ENCODE results near the gene CLK4.

GRCh38 chr5:178573216-178573615 is 53.6 kb downstream of the CLK4 start:
- no peak for TF ChIP-seq POLR2AphosphoS5 (IDR thresholded peaks at IDR 0.05; ENCODE audit: low read depth, low read length)
- TF ChIP-seq BCL11A (IDR thresholded peaks at IDR 0.05; ENCODE audit: low read depth in 2 of 2, low read length in 2 of 2), result no peak
- no peak for TF ChIP-seq SAP30 (IDR thresholded peaks at IDR 0.05; ENCODE audit: insufficient read depth, insufficient replicate concordance, low read length)
- no peak for TF ChIP-seq ATF3 (IDR thresholded peaks at IDR 0.05; ENCODE audit: insufficient read depth, low read depth, low read length)
- TF ChIP-seq YY1 (IDR thresholded peaks at IDR 0.05; ENCODE audit: low read depth, low read length), result no peak
- TF ChIP-seq EP300 (IDR thresholded peaks at IDR 0.05; ENCODE audit: borderline replicate concordance in 1 of 2, low read depth in 2 of 2, low read length in 2 of 2), result no peak
- no peak for TF ChIP-seq CTCF (IDR thresholded peaks at IDR 0.05; ENCODE audit: control extremely low read depth in 1 of 3, insufficient read depth in 1 of 3, low read depth in 1 of 3, low read length in 3 of 3)
- TF ChIP-seq TBP (IDR thresholded peaks at IDR 0.05; ENCODE audit: low read depth, low read length), result no peak
- no peak for TF ChIP-seq POLR2A (IDR thresholded peaks at IDR 0.05; ENCODE audit: control extremely low read depth in 1 of 2, low read depth in 2 of 2, low read length in 2 of 2)
- no peak for TF ChIP-seq CHD2 (IDR thresholded peaks at IDR 0.05; ENCODE audit: low read length)
- no peak for TF ChIP-seq TAF1 (IDR thresholded peaks at IDR 0.05; ENCODE audit: low read depth, low read length)
- TF ChIP-seq CHD1 (IDR thresholded peaks at IDR 0.05; ENCODE audit: low read depth, low read length), result no peak
- TF ChIP-seq GABPA (IDR thresholded peaks at IDR 0.05; ENCODE audit: borderline replicate concordance, insufficient read depth, low read length), result no peak
- TF ChIP-seq CBX5 (IDR thresholded peaks at IDR 0.05; ENCODE audit: low read depth, low read length), result no peak

Data from H1 (cell line).